ENCODE measurements around the gene MPP3. TPM values are rescaled to one million over a fixed set of nuclear protein-coding genes. Genes with fewer than 3 reads are reported as not detected.

The MPP3 gene
- total RNA-seq, 1 donor from 2014 or later, result 48.5 TPM

DNA sequence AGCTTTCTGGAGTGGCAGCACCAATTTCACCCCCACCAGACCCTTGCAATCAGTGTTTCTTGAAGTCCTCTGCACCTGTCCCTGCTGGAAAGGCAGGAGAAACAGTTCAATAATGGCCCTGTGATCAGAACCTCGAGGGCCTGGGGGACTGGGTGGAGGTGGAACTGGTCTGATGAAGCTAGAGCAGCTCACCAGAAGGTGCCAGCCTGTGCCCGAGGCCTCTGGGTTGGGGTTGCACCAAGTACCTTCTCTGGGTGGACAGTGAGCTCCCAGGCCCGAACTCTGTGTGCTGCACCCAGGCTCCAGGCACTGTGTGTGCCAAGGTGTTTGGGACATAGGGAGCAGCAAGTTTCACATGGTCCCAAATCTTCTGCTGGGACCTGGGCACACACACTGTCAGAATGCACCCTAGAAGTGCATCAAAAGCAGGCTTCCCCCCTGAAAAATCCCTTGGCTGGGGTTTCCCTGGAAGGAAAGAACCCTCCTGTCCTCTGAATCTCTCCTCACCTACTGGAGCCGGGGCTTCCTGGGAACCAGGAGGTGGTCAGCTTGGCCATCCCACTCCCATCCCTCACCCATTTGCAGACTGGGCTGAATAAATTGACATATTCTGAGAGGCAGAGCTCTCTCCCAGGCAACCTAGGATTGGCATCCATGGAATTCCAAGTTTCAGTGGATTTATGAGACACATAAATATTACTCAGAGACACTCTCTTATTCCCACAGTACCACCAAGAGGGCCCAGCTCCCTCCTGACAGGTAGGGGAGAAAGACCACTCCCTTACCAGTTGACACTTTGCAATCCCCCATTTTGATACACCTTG is 31.4 kb upstream of the MPP3 start:
- DNase-seq, result no peak
- ATAC-seq (ENCODE audit: poor library complexity), result no peak
- intact Hi-C loops (cut with DNase I), result no loop called here

GRCh38 chr17:43861960-43862359 is 29.0 kb upstream of the MPP3 start:
- intact Hi-C loops (cut with DNase I), result no loop called here
- ATAC-seq (ENCODE audit: poor library complexity) (peak; percentile 3), DNase-seq (no peak)

- DNase-seq, result peak; percentile 71
- ATAC-seq (ENCODE audit: poor library complexity), result peak; percentile 81
- intact Hi-C loops (cut with DNase I), result no loop called here
These were observed 28.1 kb upstream of the MPP3 start for GRCh38 chr17:43860927-43861622.

DNA sequence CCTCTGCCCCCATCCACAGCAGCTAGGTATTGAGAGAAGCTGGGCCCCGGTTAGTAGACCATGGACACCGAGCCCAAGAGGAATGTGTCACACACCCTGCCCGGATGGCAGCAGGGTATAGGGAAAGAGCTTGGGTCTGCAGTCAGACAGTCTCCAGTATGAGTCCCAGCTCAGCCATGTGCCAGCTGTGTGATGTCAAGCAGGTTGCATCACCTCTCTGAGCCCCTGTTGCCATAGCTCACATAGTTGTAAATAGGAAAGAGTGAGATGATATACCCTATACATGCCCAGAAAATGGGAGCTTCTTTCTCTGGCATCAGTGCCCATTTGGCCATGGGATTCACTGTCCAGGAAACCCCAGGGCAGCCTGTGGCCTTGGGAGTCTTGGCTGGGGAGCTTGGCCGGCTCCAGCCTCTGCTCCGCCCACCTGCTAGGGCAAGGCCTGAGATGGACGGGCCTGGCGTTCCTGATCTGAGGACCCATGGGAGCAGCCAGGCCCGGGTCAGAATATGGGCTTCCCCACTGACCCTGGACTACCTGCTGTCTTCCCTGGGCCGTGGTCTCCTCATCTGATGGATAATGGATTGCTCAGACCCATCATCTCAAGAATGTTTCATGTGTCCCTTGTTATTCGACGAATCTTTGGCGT is 27.3 kb upstream of the MPP3 start:
- intact Hi-C loops (cut with DNase I), result no loop called here
- no peak for DNase-seq
- ATAC-seq (ENCODE audit: poor library complexity), result peak; percentile 20

GRCh38 chr17:43857957-43858600 is 25.1 kb upstream of the MPP3 start:
- no peak for DNase-seq
- intact Hi-C loops (cut with DNase I), result no loop called here
- no peak for ATAC-seq (ENCODE audit: poor library complexity)

GRCh38 chr17:43857141-43857540 is 24.2 kb upstream of the MPP3 start:
- DNase-seq, result no peak
- no peak for ATAC-seq (ENCODE audit: poor library complexity)
- intact Hi-C loops (cut with DNase I), result no loop called here

DNA sequence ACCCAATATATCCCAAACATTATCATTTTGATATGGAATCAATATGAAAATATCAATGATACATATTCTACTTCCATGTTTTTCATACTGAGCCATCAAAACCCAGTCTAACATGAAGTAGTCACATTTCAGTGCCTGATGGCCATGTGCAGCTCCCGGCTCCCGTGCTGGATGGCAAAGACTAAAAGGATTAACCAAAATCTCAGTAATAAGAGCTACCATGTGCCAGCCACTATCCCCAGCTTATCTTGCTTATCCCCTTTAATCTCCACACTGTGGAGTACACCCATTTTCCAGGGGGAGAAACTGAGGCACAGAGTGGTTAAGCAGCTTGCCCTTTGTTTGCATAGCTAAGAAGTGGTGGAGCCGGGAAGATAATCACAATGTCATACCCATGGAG is 23.2 kb upstream of the MPP3 start:
- DNase-seq, result no peak
- intact Hi-C loops (cut with DNase I), result no loop called here
- no peak for ATAC-seq (ENCODE audit: poor library complexity)

DNA sequence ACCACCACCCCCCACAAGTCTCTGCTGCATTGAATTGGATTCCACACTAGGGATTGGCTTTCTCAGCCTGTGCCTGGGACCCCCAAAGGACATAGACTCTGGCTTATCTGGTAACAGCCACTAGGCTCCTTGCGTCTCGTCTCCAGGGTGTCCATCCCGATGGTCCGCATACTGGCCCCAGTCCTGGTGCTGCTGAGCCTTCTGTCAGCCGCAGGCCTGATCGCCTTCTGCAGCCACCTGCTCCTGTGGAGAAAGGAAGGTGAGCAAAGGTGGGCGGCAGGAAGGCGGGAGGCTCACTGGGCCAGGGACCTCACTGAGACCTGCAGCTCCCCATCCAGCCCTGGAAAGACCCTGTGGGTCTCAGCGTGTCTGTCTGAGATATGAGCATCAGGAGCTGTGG is 22.1 kb upstream of the MPP3 start:
- ATAC-seq (ENCODE audit: poor library complexity) (no peak), DNase-seq (no peak)
- intact Hi-C loops (cut with DNase I), result no loop called here

DNA sequence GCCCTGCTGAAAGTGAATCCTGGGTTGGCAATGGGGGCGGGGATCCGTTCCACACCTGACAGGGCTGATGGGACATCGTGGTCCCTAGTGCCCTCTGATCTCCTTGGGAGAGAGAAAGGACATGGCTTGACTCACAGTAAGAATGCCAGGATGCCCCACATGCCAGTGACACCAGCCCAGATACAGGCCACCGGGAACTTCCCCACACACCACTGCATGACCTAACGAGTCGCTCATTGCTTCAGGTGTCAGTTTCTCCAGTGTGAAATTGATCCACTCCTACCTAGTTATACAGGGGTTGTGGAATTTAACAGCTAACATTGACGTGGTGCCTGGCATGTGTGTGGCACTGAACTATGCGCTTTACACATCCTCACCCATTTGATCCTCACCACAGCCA is 21.6 kb upstream of the MPP3 start:
- intact Hi-C loops (cut with DNase I), result no loop called here
- no peak for DNase-seq
- peak; percentile 6 for ATAC-seq (ENCODE audit: poor library complexity)

- no peak for DNase-seq
- ATAC-seq (ENCODE audit: poor library complexity), result no peak
- intact Hi-C loops (cut with DNase I), result no loop called here
These were observed 20.6 kb upstream of the MPP3 start for GRCh38 chr17:43853546-43853945.

DNA sequence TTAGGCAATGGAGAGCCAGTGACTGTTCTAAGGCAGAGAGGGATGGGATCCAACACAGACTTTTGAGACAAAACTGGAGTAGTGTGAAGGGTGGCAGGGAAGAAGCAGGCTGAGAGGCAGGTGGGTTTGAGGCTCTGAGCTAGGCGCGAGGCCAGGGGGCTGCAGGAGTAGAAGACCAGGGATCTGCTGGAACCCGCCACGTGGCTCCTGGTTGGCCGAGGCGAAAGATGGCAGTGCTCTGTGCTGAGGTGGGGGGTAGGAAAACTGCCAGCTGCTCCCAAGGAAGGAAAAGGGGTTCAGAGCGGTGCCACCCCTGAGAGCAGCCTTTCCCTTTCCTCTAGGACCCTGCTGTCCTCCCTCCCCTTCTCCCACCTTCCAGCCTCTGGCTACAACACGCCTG is 19.6 kb upstream of the MPP3 start:
- DNase-seq (no peak), ATAC-seq (ENCODE audit: poor library complexity) (no peak)
- intact Hi-C loops (cut with DNase I), result no loop called here

- ATAC-seq (ENCODE audit: poor library complexity) (no peak), DNase-seq (no peak)
- intact Hi-C loops (cut with DNase I), result loop anchor here (5.0 to 10.0 kb wide), 2 partner anchors 72 to 154 kb away; partner anchors contain the start of gene DUSP3
These were observed 16.2 kb upstream of the MPP3 start for GRCh38 chr17:43849116-43849515.

DNA sequence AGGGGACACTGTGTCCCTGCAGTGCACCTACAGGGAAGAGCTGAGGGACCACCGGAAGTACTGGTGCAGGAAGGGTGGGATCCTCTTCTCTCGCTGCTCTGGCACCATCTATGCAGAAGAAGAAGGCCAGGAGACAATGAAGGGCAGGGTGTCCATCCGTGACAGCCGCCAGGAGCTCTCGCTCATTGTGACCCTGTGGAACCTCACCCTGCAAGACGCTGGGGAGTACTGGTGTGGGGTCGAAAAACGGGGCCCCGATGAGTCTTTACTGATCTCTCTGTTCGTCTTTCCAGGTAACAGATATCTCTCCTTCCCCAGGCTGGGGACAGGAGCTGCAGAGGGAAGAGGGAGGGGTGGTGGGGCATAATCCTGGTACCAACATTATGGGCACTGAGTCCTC is 15.7 kb upstream of the MPP3 start:
- intact Hi-C loops (cut with DNase I), result loop anchor here (5.0 to 10.0 kb wide), 2 partner anchors 71 to 154 kb away; partner anchors contain the start of gene DUSP3

DNA sequence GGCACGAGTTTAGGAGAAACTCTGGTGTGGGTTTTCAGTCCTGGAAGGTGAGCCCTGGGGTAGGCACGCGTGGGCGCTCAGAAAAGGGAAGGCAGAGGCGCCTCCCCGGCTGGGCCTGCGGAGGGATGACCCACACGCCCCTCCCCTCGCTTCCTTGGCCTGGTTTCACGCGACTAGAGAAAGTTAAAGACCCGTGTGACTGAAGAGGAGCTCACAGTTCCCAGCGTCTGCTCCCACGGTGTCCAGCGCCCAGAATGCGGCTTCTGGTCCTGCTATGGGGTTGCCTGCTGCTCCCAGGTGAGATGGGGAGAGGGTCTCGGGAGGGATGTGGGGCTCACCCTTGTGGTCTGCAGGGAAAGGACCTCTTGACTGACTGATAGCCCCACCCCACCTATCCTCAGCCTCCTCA is 14.0 kb upstream of the MPP3 start, which contains the start of gene CD300LG:
TSS of gene CD300LG (plus strand) at position 214 of the 409 bp plus-strand sequence. CDS start at position 255, 41 bp downstream.
- intact Hi-C loops (cut with DNase I), result loop anchor here (5.0 to 10.0 kb wide), 2 partner anchors 70 to 152 kb away; partner anchors contain the start of gene DUSP3
- DNase-seq (peak; percentile 62), ATAC-seq (ENCODE audit: poor library complexity) (peak; percentile 28)

More for the DNA sequence above, 15.7 kb upstream of the MPP3 start:
- DNase-seq (no peak), ATAC-seq (ENCODE audit: poor library complexity) (no peak)

GRCh38 chr17:43846221-43846712 is 13.3 kb upstream of the MPP3 start:
- intact Hi-C loops (cut with DNase I), result loop anchor here (5.0 to 10.0 kb wide), 2 partner anchors 69 to 151 kb away; partner anchors contain the start of gene DUSP3
- peak; percentile 98 for ATAC-seq (ENCODE audit: poor library complexity)
- peak; percentile 94 for DNase-seq

- ATAC-seq (ENCODE audit: poor library complexity) (no peak), DNase-seq (no peak)
- intact Hi-C loops (cut with DNase I), result loop anchor here (5.0 to 10.0 kb wide), 2 partner anchors 68 to 151 kb away; partner anchors contain the start of gene DUSP3
These were observed 12.8 kb upstream of the MPP3 start for GRCh38 chr17:43845766-43846165.

GRCh38 chr17:43844241-43844640 is 11.3 kb upstream of the MPP3 start:
- no peak for ATAC-seq (ENCODE audit: poor library complexity)
- DNase-seq, result no peak
- intact Hi-C loops (cut with DNase I), result loop anchor here (10.0 kb wide), 1 partner anchor 149 kb away; no protein-coding TSS in a partner anchor

DNA sequence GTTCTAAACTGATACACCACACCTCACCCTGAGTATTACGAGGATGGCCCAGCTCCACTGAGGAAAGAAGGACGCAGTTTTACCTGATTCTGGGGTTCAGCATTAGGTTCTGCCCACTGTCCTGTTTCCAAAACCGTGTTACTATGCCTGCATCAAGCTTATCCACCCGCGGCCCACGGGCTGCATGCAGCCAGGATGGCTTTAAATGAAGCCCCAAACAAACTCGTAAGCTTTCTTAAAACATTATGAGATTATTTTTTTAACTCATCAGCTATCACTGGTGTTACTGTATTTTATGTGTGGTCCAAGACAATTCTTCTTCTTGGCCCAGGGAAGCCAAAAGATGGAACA is 10.0 kb upstream of the MPP3 start:
- intact Hi-C loops (cut with DNase I), result loop anchor here (10.0 kb wide), 1 partner anchor 148 kb away; no protein-coding TSS in a partner anchor
- ATAC-seq (ENCODE audit: poor library complexity), result no peak

More for the DNA sequence above, 10.0 kb upstream of the MPP3 start:
- DNase-seq, result no peak
